GM21619 (cell line): ENCODE measurements around the gene COL17A1.

ENCODE experiments used
- ATAC-seq: cut with Tn5 transposase; IDR thresholded peaks from one replicate; pipeline ENCODE4 v1.9.1; 2021; ENCODE audit not compliant: unreplicated experiment

COL17A1 gene

GRCh38 chr10:104034401-104035193, 51.1 kb downstream of the COL17A1 start:
- ATAC-seq, result no peak

GRCh38 chr10:104033966-104034365, 51.7 kb downstream of the COL17A1 start:
- ATAC-seq, result no peak

DNA sequence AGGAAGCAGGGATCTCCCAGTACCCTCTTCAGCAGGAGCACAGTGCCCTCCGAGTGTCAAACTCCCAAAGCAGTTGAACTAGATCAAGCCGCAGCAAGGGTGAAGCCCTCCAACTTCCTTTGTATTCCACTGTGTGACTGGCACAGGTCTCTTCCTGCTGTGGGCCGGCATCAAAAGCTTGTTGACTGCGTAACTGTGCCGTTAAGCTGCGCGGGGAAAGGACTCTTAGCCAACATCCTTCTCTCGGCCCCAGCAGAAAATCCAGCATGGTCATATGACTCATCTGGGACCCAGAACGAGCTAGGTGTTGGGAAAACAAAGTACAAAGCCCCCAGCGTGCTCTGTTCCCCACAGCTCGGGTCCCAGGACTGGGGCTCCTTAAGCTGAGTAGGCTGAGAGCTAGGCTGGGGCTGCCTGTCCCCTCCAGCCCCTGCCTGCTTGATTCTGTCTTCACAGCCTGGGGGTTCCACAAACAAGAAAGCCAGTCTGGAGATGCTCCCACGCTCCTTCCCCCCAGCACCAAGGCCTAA, 52.2 kb downstream of the COL17A1 start:
- ATAC-seq, result no peak

GRCh38 chr10:104032144-104032775, 53.4 kb downstream of the COL17A1 start:
- no peak for ATAC-seq

DNA sequence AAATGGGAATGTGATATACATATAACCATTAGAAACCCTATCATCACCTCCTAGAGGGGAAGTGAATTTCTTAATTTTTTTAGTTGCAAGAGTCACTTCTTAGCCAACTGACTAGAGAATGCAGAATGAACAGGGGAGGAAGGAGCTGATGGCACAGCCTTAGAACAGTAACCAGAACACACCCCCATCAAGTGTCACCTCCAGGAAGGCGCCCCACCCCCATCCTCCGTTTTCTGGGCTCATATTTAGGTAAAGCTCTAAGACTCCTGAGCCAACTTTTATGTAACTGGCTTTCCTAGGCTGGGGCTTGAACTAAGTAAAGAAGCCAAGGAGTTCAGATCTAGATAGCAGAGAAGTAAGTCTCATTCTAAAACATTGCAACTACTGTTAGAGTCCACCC, 54.0 kb downstream of the COL17A1 start:
- no peak for ATAC-seq

DNA sequence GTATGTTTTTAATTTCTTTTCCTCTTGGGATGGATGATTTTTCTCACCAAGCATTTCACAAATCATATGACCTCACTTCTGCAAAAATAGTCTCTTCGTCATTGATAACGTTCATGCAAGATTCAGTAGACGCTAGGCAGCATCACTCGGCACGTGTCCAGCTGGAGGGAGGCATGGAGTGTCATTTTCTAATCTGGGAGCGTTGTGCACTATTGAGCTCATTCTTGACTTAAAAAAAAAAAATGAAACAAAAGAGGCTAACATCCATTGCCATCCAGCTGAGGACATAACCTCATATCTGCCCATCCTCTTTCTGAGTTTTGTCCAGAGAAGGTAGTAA, 56.2 kb downstream of the COL17A1 start:
- ATAC-seq, result no peak

DNA sequence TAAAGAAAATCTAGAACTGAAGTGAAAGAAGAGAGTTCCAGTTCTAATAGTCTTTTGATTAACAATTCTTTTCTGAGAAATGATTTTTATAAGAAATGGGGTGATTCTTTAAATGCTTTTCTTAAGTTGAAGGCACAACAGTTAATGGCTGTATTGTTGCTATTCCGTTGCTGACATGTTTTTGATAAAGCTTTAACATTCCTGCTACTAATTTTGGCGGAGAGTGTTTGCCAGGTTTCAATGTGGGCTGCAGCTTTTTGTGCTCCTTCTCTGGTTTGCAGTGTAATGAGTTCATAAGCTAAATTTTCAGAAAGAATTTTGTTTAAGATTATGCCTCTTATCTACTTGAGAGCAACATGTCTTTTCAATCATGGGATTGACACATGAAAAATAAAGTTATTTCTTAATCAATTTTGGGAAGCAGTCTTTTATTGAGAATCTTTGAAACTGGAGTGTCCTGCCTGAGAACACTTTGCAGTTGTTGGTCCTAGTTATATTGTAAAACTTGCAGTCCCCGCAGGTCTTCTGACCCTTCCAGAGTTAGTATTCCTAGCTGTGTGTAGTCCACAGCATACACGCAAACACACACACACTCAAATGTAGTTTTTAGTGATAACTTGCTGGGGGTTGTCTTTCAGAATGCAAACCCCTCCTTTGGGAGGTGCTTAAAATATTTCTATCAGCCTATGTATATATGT, 56.7 kb downstream of the COL17A1 start:
- no peak for ATAC-seq

- no peak for ATAC-seq
These were observed 57.5 kb downstream of the COL17A1 start for GRCh38 chr10:104028146-104028545.

DNA sequence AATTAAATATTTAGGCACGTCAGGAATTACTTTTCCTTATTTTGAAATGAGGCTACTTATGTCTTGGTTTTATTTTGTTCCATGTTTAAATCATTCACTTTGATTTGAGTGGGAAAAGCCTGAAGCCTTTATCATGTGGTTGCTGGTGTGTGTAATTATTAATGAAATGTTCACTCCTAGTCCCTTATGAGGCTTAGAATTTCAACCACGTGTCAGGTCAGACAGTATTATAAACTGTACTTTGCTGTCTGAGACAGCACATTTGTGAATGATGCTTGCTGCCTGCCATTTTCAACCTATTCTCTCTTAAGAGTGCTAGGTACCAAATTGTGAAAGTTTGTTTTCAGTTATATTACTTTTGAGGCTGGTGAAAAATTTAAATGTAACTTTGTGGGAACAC, 58.9 kb downstream of the COL17A1 start:
- no peak for ATAC-seq

GRCh38 chr10:104025524-104025923, 60.2 kb downstream of the COL17A1 start:
- no peak for ATAC-seq

- no peak for ATAC-seq
These were observed 63.7 kb downstream of the COL17A1 start for GRCh38 chr10:104022026-104022425.

- ATAC-seq, result no peak
These were observed 64.4 kb downstream of the COL17A1 start for GRCh38 chr10:104021246-104021645.

DNA sequence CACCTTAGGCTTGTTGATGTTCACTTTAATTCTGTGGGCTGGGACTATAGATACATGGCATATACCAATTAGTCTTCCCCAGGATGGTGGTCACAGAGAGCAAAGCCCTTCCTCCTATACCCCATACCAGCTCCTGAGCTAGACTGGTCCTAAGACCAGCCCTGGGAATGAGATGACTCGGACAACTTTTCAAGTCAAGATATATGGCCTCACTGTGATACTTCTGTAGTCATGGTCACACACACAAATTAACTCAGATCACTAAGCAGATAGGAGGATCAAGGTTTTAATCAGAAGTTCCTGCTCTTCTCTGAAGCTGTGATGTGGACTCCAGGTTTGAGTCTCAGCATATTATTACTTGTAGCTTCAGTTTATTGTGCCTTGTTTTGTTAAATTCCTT, 65.7 kb downstream of the COL17A1 start:
- ATAC-seq, result no peak

DNA sequence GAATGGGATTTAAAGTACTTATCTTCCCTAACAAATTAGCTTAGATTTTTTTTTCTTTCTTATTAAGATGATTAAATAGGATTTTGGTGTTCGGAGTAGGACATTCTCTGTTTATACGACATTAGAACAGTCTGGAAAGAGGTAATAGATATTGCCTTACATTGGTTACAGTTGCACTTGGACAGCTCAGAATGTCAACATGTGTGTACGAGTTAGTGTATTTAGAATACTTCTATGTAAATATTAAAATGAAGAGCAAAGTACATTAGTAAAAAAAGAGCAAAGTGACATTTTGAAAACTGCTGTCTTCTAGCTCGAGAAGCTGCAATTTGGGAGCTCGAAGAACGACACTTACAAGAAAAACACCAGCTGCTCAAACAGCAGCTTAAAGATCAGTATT, 67.2 kb downstream of the COL17A1 start:
- no peak for ATAC-seq

DNA sequence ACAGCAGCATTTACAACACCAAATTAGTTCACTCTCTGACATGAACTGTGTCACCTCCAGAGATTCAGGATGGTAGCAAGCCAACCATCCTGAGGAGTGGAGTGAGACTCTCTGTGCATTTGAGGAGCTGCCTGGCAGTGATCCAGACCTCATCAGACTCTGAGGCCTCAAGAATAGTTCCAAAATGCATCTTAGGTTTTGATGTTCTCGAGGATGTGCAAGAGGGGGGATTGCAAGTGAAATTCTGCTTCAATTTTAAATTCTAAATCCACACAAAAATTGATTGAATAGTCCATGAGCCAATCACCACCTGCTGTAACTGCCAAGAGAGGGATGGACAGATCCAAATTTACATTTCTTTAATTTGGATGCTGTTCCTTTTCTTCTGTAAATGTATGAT, 69.0 kb downstream of the COL17A1 start:
- no peak for ATAC-seq

GRCh38 chr10:104014176-104014575, 71.5 kb downstream of the COL17A1 start:
- ATAC-seq, result no peak

DNA sequence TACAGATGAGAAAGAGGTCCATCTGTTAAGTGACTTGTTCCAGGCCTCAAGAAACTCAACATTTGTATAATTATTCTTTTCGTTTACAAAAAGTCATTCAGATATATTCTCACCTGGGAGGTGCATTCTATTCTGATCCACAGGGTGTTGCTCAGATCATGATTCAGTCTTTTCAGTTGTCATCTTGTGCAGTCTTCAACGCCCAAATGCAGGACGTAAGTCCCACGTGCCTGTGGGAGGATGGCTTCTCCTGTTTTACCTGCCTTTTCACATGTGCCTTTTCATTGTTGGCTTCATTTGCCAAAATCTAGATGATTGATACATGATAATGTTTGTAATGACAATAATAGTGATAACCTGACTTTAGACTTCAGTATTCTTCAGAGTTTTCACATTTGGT, 72.2 kb downstream of the COL17A1 start:
- no peak for ATAC-seq

DNA sequence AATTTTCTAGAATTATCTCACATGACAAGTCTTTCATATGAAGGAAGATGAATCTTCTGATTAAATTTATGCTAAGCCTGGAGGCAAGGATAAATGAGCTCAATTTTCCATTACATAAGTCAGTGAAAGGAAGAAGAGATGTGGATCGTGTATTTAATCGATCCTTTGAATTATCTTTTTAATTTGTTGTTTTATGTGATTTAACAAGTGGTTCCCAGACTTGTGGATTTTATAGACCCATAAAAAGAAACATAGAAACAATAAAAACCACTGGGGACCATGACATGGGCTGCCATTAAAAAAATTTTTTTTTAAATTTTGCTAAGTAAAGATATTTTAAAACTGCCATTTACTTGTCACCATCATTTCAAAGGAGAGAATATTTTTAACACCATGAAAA, 73.8 kb downstream of the COL17A1 start:
- no peak for ATAC-seq

DNA sequence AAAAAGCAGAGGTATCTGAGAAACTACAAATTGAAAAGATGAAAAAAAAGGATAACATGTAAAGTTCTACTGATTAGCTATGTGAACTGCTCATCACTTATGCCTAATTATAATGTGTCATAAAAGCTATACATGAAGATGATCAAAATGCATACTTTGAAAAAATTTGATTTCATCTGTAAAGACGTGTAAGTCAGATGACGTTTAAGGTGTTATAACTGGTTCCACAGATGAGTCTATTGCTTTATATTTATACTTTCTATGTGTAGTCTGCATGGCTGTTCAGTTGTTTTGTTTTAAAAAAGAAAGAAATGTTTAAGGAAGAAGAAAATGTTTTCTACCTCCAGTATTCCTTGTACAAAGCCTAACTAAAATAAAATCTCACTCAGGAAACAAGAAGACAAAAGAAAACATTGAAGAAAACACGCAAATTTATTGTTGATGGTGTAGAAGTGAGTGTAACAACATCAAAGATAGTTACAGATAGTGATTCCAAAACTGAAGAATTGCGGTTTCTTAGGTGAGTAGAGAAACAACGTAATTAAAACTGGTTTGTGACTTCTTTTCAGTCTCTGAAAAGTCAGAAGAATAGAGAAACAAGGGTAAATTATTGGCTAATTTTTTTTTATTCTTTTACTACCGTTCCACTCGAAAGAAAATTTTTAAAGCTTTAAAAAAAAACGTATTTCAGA, 80.4 kb downstream of the COL17A1 start:
- ATAC-seq, result no peak

DNA sequence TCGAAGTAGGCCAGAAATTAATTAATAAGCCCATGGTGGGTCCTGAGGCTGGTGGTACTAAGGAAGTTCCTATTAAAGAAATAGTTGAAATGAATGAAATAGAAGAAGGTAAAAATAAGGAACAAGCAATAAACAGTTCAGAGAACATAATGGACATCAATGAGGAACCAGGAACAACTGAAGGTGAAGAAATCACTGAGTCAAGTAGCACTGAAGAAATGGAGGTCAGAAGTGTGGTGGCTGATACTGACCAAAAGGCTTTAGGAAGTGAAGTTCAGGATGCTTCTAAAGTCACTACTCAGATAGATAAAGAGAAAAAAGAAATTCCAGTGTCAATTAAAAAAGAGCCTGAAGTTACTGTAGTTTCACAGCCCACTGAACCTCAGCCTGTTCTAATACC, 82.8 kb downstream of the COL17A1 start:
- no peak for ATAC-seq

GRCh38 chr10:103998805-103999204, 86.9 kb downstream of the COL17A1 start:
- no peak for ATAC-seq
